Naive thymus-derived CD8-positive, alpha-beta T cell (primary cell): ENCODE results near the gene MICALL2. TPM values are rescaled to one million over a fixed set of nuclear protein-coding genes. Genes with fewer than 3 reads are reported as not detected.

Experiments used
- ATAC-seq, 2 donors: fragments of 150-1000 bp; cut with Tn5 transposase in 1 of 2; sonication (Bioruptor Pico), chemical (Tn5 transposase) in 1 of 2; 1 replicate in 1 of 2; 2 replicates in 1 of 2; pipeline ENCODE4 v1.10.0; 2021; ENCODE audit warnings: mild to moderate bottlenecking in 2 of 2, moderate library complexity in 2 of 2
- POLR2A ChIA-PET: fragments of 350-600 bp; sonication (Branson Sonifier 250); formaldehyde crosslinking; loops from one replicate; lab custom pipeline; 2021; ENCODE audit warnings: antibody characterized with exemption; lab: Charles Lee
- DNase-seq, 10 donors: peaks; one replicate each; pipeline versions ENCODE4 v3.0.0 to v3.0.0-alpha.2; 2020 to 2022
- H3K27ac Mint-ChIP-seq, 10 donors: one replicate each; pipeline ENCODE4 v1.8.0; 2020 to 2022; ENCODE audit warnings: mild to moderate bottlenecking in 10 of 10, mixed read lengths in 10 of 10, moderate library complexity in 4 of 10, inconsistent platforms in 1 of 10
- H3K27me3 Mint-ChIP-seq, 5 donors: one replicate each; pipeline ENCODE4 v1.8.0; 2021 to 2022; ENCODE audit warnings: mixed read lengths in 5 of 5
- H3K36me3 Mint-ChIP-seq, 3 donors: one replicate each; pipeline ENCODE4 v1.8.0; 2020 to 2022; ENCODE audit warnings: mixed read lengths in 3 of 3, mild to moderate bottlenecking in 2 of 3, inconsistent platforms in 1 of 3
- H3K4me1 Mint-ChIP-seq, 4 donors: one replicate each; pipeline ENCODE4 v1.8.0; 2021 to 2022; ENCODE audit warnings: mixed read lengths in 4 of 4
- H3K4me3 Mint-ChIP-seq, 10 donors: one replicate each; pipeline ENCODE4 v1.8.0; 2020 to 2022; ENCODE audit warnings: mild to moderate bottlenecking in 10 of 10, mixed read lengths in 10 of 10, moderate library complexity in 6 of 10, inconsistent platforms in 1 of 10
- H3K9me3 Mint-ChIP-seq, 9 donors: one replicate each; pipeline ENCODE4 v1.8.0; 2020 to 2022; ENCODE audit warnings: mixed read lengths in 9 of 9, mild to moderate bottlenecking in 3 of 9, inconsistent platforms in 1 of 9, moderate library complexity in 1 of 9
- polyA plus RNA-seq, 3 donors: library from polyadenylated mRNA; unstranded; fragments of 300-500 nt; fragmentation: Illumina TruSeq; gene quantifications; one replicate each; pipeline ENCODE4 v1.2.3, GENCODE V29; 2021
- total RNA-seq, 8 experiments: library from RNA in 2 of 8; stranded (reverse) in 2 of 8; gene quantifications; one replicate each; pipeline ENCODE4 v1.2.3 and lab custom pipeline; 2021 to 2026

MICALL2 gene
- total and polyA plus RNA-seq, 5 experiments from 2014 or later = 0.85 to 4.6 (median 2.5) TPM; not detected in 1

- ATAC-seq (no peak), DNase-seq (no peak)
- Mint-ChIP-seq H3K36me3 (no peaks in the 10 kb centered on the region), H3K9me3 (peaks cover 0 to 2% (median 0%) of the 10 kb centered on the region in 9 donors), H3K27ac (peak overlapping the region in 6 of 10 donors; percentile 1 to 82 (median 60)), H3K4me1 (peaks cover 11 to 34% (median 22%) of the 10 kb centered on the region in 4 donors), H3K27me3 (no peaks in the 10 kb centered on the region), H3K4me3 (peak overlapping the region in 7 of 10 donors; percentile 0 to 76 (median 28))
- POLR2A ChIA-PET = interaction anchor here (1.2 kb wide), 1 partner anchor 13 kb away, joined by 5 read pairs; no protein-coding TSS in a partner anchor
These were observed 1.8 kb upstream of the MICALL2 start for GRCh38 chr7:1460821-1461645.

GRCh38 chr7:1459920-1460820 is 900 bp upstream of the MICALL2 start:
- peaks cover 11 to 34% (median 22%) of the 10 kb centered on the region in 4 donors for H3K4me1 Mint-ChIP-seq
- peak in 1 of 2 donors; percentile 7 for ATAC-seq
- POLR2A ChIA-PET = interaction anchor here (1.2 kb wide), 1 partner anchor 14 kb away, joined by 5 read pairs; no protein-coding TSS in a partner anchor

GRCh38 chr7:1459512-1459892 is 232 bp upstream of the MICALL2 start:
- no peak overlapping the region for H3K27ac Mint-ChIP-seq
- no peaks in the 10 kb centered on the region for H3K27me3 Mint-ChIP-seq
- H3K4me3 Mint-ChIP-seq = peak overlapping the region; percentile 36 to 76 (median 61)
- peaks cover 0 to 2% (median 0%) of the 10 kb centered on the region in 9 donors for H3K9me3 Mint-ChIP-seq
- peak; percentile 95 for ATAC-seq
- peaks cover 11 to 34% (median 22%) of the 10 kb centered on the region in 4 donors for H3K4me1 Mint-ChIP-seq
- DNase-seq = peak; percentile 92 to 99 (median 98)
- no peaks in the 10 kb centered on the region for H3K36me3 Mint-ChIP-seq
- POLR2A ChIA-PET = no interaction called here

More at GRCh38 chr7:1459920-1460820, 900 bp upstream of the MICALL2 start:
- peak in 1 of 10 donors; percentile 34 for DNase-seq
- H3K36me3 Mint-ChIP-seq = no peaks in the 10 kb centered on the region
- H3K4me3 Mint-ChIP-seq = peak overlapping the region; percentile 33 to 83 (median 72)
- H3K9me3 Mint-ChIP-seq = peaks cover 0 to 2% (median 0%) of the 10 kb centered on the region in 9 donors
- no peaks in the 10 kb centered on the region for H3K27me3 Mint-ChIP-seq
- peak overlapping the region in 6 of 10 donors; percentile 53 to 86 (median 72) for H3K27ac Mint-ChIP-seq

- H3K4me3 Mint-ChIP-seq = peak overlapping the region; percentile 41 to 82 (median 62)
- H3K9me3 Mint-ChIP-seq = peaks cover 0 to 2% (median 0%) of the 10 kb centered on the region in 9 donors
- ATAC-seq (no peak), DNase-seq (no peak)
- H3K4me1 Mint-ChIP-seq = peaks cover 11 to 34% (median 22%) of the 10 kb centered on the region in 4 donors
- no peaks in the 10 kb centered on the region for H3K36me3 Mint-ChIP-seq
- peak overlapping the region in 3 of 10 donors; percentile 8 to 59 (median 28) for H3K27ac Mint-ChIP-seq
- POLR2A ChIA-PET = no interaction called here
- no peaks in the 10 kb centered on the region for H3K27me3 Mint-ChIP-seq
These were observed 1.2 kb downstream of the MICALL2 start for GRCh38 chr7:1457949-1458682.

GRCh38 chr7:1457059-1457948 is 2.0 kb downstream of the MICALL2 start:
- ATAC-seq (no peak), DNase-seq (no peak)
- H3K27me3 Mint-ChIP-seq = no peaks in the 10 kb centered on the region
- H3K36me3 Mint-ChIP-seq = no peaks in the 10 kb centered on the region
- H3K4me3 Mint-ChIP-seq = peak overlapping the region in 3 of 10 donors; percentile 56 to 73 (median 66)
- POLR2A ChIA-PET = no interaction called here
- peaks cover 0 to 2% (median 0%) of the 10 kb centered on the region in 9 donors for H3K9me3 Mint-ChIP-seq
- peak overlapping the region in 1 of 10 donors; percentile 28 for H3K27ac Mint-ChIP-seq
- H3K4me1 Mint-ChIP-seq = peaks cover 11 to 29% (median 20%) of the 10 kb centered on the region in 4 donors

- H3K27me3 Mint-ChIP-seq = no peaks in the 10 kb centered on the region
- peak overlapping the region in 1 of 10 donors; percentile 45 for H3K4me3 Mint-ChIP-seq
- no peaks in the 10 kb centered on the region for H3K9me3 Mint-ChIP-seq
These were observed 3.3 kb downstream of the MICALL2 start for GRCh38 chr7:1455955-1456354.

GRCh38 chr7:1455241-1455939 is 3.9 kb downstream of the MICALL2 start:
- no peak for DNase-seq
- H3K36me3 Mint-ChIP-seq = no peaks in the 10 kb centered on the region
- H3K9me3 Mint-ChIP-seq = no peaks in the 10 kb centered on the region
- H3K27me3 Mint-ChIP-seq = no peaks in the 10 kb centered on the region
- POLR2A ChIA-PET = no interaction called here
- no peak overlapping the region for H3K4me3 Mint-ChIP-seq
- ATAC-seq = no peak
- H3K27ac Mint-ChIP-seq = no peak overlapping the region
- peaks cover 1 to 17% (median 14%) of the 10 kb centered on the region in 4 donors for H3K4me1 Mint-ChIP-seq

More at GRCh38 chr7:1455955-1456354, 3.3 kb downstream of the MICALL2 start:
- Mint-ChIP-seq H3K36me3 (no peaks in the 10 kb centered on the region), H3K27ac (peak overlapping the region in 2 of 10 donors; percentile 21 to 86), H3K4me1 (peaks cover 4 to 20% (median 16%) of the 10 kb centered on the region in 4 donors)
- no peak for ATAC-seq
- POLR2A ChIA-PET = no interaction called here
- no peak for DNase-seq

- Mint-ChIP-seq H3K27ac (no peak overlapping the region), H3K4me1 (peaks cover 1 to 12% (median 11%) of the 10 kb centered on the region in 4 donors)
These were observed 4.7 kb downstream of the MICALL2 start for GRCh38 chr7:1454542-1454941.

GRCh38 chr7:1452205-1452604 is 7.1 kb downstream of the MICALL2 start:
- Mint-ChIP-seq H3K4me3 (peak overlapping the region in 1 of 10 donors; percentile 10), H3K9me3 (no peaks in the 10 kb centered on the region), H3K27me3 (no peaks in the 10 kb centered on the region), H3K4me1 (peaks cover 0 to 3% (median 2%) of the 10 kb centered on the region in 4 donors), H3K36me3 (no peaks in the 10 kb centered on the region), H3K27ac (no peak overlapping the region)
- no peak for DNase-seq
- ATAC-seq = no peak
- POLR2A ChIA-PET = interaction anchor here (0.6 kb wide), 1 partner anchor 13 kb away, joined by 3 read pairs; no protein-coding TSS in a partner anchor

More at GRCh38 chr7:1454542-1454941, 4.7 kb downstream of the MICALL2 start:
- DNase-seq (no peak), ATAC-seq (no peak)
- POLR2A ChIA-PET = no interaction called here
- no peaks in the 10 kb centered on the region for H3K36me3 Mint-ChIP-seq
- H3K4me3 Mint-ChIP-seq = no peak overlapping the region
- H3K9me3 Mint-ChIP-seq = no peaks in the 10 kb centered on the region
- no peaks in the 10 kb centered on the region for H3K27me3 Mint-ChIP-seq

GRCh38 chr7:1450987-1451386 is 8.3 kb downstream of the MICALL2 start:
- DNase-seq = no peak
- no peaks in the 10 kb centered on the region for H3K4me1 Mint-ChIP-seq
- no peaks in the 10 kb centered on the region for H3K9me3 Mint-ChIP-seq
- H3K27ac Mint-ChIP-seq = no peak overlapping the region
- H3K4me3 Mint-ChIP-seq = no peak overlapping the region
- no peaks in the 10 kb centered on the region for H3K36me3 Mint-ChIP-seq
- H3K27me3 Mint-ChIP-seq = no peaks in the 10 kb centered on the region
- POLR2A ChIA-PET = no interaction called here
- no peak for ATAC-seq
